ENCODE measurements around the gene EEF1G.
"Not testable (repeated sequence)": the region's sequence is repeated elsewhere in the genome, so short reads cannot be mapped to it uniquely, and the experiment has no call there.

The EEF1G gene

DNA sequence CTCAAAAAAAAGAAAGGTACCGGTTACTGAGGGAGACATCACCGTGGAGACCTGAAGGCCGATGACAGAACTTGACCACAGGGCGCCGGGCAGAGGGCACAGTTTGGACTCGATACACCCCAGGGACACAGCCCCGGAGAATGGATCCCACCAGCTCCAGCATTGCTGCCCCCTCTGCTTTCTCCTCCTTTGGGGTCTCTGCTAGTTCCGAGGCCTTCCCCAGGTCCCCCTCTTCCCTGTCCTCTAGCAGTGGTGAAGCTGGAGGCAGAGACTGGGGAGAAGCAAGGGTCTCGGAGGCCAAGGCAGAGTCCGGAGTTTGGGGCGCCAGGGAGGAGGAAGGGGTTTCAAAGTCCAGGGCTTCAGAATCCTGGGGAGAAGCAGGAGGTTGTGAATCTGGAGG is 4.8 kb upstream of the EEF1G start:
- no peak for DNase-seq (ENCODE audit: low read depth in 1 of 2, low spot score in 1 of 2)

DNA sequence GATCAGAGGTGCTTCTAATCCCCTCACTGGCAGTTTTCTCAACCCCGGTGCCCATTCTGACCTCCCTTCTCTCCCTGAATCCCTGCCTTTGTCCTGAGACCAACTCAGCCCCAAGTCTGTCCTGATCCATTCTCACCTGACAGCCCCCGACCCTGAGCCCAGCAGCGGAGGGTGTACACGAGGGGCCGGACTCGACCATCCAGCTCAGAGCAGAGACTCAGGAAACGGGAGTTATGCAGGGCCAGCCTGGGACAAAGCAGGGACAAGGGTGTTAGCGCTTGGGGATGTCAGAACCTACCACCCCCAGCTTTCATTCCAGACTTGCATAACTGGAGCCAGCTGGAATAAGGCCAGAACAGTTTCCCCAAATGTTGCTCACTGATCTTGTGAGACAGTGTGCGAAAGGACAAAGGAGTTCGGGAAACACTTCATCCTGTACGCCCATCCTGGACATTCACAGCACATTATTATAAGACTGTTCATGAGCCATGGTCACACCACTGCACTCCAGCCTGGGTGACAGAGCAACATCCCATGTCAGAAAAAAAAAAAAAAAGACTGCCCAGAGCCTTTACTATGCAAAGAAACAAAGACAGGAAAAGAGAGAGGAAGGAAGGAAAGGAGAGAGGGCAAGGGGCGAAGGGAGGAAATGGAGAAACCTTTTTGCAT is 3.5 kb upstream of the EEF1G start:
- DNase-seq (ENCODE audit: low read depth in 1 of 2, low spot score in 1 of 2) = no peak

DNA sequence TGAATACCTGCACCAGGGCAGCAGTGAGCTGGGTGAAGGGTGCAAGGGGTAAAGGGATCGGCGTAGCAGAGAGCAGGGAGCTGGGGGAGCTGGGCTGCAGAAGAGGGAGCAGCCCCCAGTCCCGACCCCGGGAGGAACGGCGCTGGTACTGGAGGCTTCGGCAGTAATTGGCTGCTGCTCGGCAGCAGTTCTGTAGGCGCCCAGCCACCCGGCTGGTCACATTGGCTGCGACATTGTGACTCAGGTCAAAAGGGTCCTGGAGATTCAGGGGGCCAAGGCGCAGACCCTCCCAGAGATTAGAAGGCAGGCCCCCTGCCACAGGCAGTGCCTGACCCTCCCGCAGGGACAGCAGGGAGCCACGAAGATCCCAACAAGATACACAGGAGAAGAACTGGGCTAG is 2.1 kb upstream of the EEF1G start:
- DNase-seq (ENCODE audit: low read depth in 1 of 2, low spot score in 1 of 2) = no peak

DNA sequence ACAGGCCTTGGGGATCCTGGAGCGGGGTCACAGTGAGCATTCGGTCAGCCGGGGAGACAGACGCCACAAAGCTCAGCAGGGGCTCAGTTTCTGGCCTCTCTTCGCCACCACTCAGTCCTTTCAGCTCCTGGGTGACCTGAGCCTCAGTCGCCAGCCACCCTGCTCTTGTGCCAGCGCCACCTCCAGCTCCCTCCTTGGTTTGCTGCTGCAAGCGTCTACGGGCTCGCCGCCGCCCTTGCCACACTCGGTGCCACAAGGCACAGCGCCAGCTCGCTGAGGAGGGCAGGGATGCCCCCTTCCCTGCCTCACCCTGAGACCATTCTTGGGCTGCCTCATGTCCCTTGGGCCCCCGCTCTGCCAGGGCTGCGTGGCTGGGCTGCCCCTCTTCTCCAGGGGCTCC is 1.5 kb upstream of the EEF1G start:
- no peak for DNase-seq (ENCODE audit: low read depth in 1 of 2, low spot score in 1 of 2)

DNA sequence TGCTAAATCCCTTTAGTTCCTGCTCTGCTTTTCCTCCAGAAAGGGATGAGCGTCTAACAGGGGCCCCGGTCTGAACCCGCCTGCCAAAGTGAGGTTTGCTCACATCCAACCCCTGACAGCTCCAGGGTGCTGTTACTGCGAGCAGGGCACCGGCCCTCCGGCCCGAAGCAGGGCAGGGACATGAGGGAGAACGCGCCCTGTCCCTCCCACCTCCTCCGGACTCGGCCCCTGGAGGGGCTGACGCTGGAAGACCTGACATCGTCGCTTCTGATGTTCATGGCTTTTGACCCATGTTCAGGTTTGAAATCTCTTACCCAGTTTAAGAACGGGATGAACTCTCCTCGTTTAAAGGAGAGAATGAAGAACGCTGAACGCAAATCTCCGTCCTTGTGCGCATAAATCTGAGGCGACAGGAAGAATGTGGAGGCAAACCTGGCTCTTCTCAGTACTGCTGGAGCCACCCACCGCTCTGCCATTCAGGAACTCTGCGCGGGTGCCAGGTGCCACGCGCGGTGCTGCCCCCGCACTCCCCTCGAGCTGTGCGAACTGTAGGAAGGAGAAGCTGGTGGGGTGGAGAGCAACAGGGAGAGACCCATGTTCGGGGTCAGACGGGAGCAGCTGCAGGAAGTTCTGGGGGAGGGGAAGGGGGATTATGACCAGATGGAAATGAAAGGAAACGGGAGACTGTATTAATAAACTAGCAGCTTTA is 826 bp upstream of the EEF1G start:
- no peak for DNase-seq (ENCODE audit: low read depth in 1 of 2, low spot score in 1 of 2)

DNA sequence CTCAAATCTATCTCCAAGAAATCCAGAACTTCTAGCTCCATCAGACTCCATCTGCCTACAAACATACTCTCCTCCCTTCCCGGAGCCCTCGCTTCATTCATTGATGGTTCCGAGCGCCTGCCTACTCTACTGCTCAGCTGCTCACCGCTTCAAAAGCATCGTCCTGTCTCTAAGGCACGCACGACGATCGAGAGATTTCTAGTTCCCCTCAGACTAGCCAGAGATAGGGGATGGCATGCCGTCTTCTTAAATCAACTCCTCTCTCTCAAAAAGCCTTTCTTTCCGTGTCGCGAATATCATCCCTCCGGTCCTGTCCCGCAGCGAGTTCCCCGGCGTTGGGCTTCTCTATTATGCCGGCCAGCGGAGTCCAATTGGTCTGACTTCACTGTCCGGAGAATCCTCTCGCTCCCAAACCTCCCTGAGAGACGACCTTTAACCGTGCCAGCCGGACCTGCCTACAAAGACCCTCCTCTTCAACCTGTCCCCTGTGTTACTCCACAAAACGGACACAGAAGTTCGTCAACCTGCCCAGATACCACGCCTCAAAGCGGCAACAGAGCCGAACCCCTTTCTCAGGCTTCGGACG is 592 bp downstream of the EEF1G start:
- no peak for DNase-seq (ENCODE audit: low read depth in 1 of 2, low spot score in 1 of 2)

DNA sequence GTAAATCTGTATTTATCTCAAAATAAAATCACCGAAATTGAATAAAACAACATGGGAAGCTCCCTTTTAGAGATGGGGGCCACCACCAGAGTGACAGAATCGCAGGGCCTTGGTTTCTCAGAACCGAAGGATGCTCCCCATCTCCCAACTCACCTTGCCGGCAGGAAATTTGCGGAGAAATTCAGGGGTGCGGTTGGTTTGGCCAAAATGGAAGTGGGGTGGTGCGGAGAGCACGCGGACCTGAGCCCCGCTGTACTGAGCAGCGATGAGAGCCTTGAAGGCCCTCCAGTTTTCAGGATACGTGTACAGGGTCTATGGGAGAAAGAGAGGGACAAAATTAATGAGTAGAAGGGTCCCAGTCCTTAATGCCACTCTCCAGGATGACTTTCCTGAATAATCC is 1.3 kb downstream of the EEF1G start:
- DNase-seq (ENCODE audit: low read depth in 1 of 2, low spot score in 1 of 2) = no peak

DNA sequence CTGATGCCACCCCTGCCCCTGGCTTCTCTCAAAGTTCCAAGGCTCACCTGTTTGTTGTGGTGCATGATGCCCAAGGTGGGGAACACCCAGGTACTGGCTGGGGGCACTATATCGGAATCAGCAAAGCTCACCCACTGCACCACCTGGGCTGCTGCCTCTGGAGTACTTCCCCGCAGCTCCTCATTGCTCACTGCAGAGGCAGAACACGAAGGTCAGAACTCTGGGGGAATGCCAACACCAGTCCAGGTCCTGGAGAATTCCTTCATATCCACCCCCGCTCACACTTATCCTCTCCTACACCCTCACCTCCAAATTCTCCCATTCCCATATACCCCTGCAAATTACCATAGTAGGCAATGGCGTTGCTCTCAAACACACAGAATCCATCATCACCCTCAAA is 2.2 kb downstream of the EEF1G start:
- not testable (repeated sequence) for DNase-seq (ENCODE audit: low read depth in 1 of 2, low spot score in 1 of 2)

DNA sequence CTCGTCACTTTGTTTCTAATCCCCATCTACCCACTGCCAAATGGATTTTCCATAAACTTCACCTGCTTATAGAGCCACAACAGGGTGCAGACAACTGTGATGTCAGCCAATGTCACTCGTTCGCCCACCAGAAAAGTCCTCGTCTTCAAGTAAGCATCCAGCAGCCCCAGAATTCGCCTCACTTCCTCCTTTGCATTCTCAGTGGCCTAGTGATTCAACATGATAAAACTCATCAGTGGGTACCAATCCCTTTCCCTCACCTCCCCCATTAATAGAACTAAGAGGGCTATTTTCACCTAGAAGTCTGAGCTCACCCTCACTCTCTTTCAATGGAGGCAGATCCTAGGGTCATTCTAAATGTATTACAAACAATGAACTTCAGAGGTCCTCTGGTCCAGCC is 2.8 kb downstream of the EEF1G start:
- DNase-seq (ENCODE audit: low read depth in 1 of 2, low spot score in 1 of 2) = not testable (repeated sequence)

DNA sequence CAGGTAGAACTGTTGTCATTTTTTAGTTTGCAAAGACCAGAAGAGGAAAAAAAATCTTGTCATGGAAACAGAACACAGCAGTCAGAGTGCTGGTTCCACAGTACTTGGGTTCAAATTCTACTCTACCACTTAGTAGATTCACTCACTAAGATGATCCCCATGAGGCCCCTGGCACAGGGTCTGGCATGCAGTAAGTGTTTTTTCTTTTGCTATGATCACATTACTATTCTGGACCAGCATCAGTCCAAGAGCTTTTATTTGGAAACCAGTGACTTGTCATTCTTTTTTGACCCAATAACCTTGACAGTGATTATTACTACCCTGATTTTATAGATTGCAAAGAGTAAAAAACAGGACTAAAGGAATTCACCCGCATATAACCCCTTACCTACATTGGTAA is 4.1 kb downstream of the EEF1G start:
- no peak for DNase-seq (ENCODE audit: low read depth in 1 of 2, low spot score in 1 of 2)

DNA sequence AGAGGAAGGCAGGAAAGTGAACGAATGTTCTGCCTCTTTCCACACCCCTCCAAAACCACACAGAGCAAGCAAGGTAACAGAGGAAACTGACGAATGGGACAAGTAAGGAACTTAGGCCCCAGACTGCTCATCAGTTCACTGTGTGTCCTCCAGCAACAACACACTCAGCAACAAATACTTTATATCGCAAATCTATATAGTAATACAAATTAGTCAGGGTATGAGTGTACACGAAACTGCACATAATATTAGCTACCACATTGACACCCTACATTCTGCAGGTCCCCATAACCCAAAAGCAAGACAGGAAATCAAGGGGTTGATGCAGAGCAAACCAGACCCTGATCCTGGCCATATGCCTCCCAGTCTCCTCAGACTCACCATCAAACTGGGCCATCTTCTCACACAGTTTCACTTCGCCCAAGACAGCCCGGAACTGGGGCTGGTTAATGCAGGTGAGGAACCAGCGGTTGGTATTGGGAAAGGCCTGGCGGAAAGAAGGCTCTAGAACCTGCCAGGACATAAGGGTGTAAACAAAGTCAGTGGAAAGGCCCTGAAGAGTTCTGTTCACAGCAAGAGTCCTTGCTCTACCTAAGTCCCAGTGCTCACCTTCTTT is 6.6 kb downstream of the EEF1G start:
- no peak for DNase-seq (ENCODE audit: low read depth in 1 of 2, low spot score in 1 of 2)

DNA sequence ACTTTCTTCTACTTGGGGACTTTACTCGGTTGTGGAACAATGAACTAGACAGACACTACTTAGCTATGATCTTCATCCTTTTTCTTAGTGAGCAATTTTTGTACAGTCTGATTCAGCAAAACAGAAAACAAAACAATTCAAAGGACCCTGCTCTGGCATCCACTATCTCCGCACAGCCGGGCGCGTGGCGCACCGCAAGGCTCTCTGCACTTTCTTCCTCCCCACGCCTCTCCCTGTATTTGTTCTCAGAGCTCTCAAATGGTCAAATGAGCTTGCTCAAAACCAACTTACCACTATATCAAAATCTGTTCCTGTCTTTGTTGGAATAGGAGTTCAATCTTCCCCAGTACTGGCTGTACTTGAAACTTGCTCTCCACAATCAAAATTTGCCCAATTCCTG is 7.4 kb downstream of the EEF1G start:
- no peak for DNase-seq (ENCODE audit: low read depth in 1 of 2, low spot score in 1 of 2)

DNA sequence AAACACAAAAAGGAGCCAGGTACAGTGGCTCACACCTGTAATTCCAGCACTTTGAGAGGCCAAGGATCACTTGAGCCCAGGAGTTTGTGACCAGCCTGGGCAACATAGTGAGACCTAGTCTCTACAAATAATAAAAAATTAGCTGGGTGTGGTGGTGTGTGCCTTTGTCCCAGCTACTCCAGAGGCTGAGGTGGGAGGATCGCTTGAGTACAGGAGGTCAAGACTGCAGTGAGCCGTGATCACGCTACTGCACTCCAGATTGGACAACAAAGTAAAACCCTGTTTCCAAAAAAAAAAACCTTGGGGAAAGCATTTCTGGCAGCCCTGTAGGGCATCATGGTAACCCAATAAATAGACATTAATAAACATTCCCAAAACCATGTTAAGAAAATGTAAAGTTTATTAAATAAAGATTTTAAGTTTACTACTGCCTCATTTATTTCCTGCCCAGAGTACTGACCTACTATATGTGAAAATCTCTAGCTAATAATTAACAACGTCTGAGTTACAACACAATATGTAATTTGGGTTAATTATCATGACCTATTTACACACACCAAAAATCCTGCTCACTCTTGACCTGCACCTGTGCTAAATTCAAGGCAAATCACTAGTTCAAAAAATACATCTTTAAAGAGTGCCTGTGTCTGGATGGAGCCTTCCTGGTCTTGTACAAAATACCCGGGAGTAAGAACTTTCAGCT is 8.4 kb downstream of the EEF1G start:
- no peak for DNase-seq (ENCODE audit: low read depth in 1 of 2, low spot score in 1 of 2)

DNA sequence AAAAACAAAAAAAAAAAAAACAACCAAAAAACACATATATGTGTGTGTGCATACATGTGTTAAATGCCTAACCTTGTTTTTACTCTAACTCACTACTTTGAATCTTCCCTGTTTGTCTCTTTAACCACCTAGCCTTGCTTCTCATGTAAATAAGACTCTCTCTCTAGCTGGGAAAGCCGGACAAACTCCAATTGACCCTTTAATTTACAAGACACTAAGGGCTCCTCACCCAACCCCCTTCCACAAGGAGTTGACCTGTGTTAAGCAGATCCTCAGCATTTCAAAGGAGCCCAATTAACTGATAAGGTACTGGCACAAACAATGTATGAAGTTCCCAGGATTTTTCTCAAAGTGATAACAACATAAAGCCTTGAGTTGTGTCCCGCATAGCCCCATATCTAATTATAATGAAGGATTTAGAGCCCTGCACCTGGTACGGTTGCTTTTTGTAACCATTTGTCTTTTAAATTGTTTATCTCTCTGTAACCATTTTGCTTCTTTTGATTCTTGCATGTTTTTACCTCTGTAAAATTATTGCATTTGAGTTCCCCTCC is 11.9 kb downstream of the EEF1G start:
- DNase-seq (ENCODE audit: low read depth in 1 of 2, low spot score in 1 of 2) = not testable (repeated sequence)

DNA sequence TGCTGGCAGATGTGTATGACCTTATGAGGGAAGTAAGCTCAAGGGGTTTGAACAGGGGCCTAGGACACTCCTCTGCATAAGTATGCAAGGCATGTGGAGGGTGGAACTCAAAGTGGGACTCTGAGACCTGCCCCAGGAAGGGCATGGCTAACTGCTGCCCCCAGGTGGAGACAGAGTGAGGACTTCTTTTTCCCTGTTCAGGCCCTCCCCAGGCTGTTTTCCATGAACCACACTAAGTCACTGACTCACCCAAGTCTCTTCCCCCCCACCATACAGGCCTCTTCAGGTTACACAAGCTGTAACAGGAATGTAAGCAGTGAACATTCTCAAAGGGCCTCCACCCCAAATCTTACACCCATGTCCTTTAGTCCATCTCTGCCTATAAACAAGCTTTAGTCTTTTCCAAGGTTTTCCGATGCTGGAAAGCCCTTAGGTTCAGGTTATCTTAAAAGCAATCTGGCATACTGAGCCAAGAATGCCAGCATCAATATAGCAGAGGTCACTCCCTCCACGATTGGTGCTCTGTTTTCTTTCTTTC is 13.1 kb downstream of the EEF1G start:
- DNase-seq (ENCODE audit: low read depth in 1 of 2, low spot score in 1 of 2) = peak; percentile 46 to 70

DNA sequence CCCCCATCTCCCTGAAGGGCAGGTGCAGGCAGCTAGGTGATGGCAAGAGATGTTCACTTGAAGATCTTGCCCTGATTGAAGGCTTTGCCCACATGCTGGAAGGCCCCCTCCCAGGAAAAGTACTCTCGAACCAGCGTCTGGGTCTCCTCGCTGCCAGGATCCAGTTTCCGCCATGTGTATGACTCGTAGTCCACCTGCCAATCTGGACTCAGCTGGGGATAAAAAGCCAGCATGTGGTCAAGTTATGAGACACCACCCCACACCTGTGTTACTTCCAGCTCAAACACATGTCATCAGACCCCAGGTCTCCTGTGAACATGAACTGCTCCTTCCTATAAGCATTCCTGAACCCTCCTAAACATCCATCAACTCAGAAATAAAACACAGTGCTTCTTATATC is 14.1 kb downstream of the EEF1G start:
- DNase-seq (ENCODE audit: low read depth in 1 of 2, low spot score in 1 of 2) = not testable (repeated sequence)

DNA sequence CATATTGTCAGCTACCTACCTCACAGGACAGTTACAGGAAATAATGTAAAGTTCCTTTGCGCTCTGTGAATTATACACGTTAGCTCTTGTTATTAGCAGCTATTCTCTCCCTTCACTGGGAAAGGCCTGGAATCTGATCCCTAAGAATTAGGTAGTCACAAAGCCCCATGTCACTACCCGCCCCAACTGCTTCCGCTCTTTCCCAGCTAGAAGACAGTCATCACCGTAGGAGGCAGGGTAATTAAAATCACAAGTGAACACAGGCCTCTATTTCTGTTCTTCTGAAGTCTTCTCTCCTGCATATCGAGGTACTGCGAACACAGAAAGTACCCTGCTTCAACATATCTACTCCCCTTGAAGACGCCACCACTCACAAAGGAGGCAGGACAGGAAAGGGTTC is 14.5 kb downstream of the EEF1G start:
- no peak for DNase-seq (ENCODE audit: low read depth in 1 of 2, low spot score in 1 of 2)

DNA sequence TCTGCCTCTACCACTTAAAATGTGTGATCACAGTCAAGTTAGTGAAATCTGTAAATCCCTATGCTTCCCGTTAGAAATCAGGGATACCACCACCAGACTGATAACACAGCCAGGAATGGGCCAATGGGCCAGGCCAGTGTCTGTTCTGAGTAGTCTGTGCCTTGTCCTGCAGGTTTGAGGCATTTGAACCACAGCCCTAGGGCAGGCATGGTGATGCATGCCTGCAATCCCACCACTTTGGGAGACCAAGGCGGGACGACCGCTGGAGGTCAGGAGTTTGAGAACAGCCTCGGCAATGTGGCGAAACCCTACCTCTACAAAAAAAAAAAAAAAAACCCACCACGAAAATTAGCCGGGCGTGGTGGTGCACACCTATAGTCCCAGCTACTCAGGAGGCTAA is 15.0 kb downstream of the EEF1G start:
- no peak for DNase-seq (ENCODE audit: low read depth in 1 of 2, low spot score in 1 of 2)

DNA sequence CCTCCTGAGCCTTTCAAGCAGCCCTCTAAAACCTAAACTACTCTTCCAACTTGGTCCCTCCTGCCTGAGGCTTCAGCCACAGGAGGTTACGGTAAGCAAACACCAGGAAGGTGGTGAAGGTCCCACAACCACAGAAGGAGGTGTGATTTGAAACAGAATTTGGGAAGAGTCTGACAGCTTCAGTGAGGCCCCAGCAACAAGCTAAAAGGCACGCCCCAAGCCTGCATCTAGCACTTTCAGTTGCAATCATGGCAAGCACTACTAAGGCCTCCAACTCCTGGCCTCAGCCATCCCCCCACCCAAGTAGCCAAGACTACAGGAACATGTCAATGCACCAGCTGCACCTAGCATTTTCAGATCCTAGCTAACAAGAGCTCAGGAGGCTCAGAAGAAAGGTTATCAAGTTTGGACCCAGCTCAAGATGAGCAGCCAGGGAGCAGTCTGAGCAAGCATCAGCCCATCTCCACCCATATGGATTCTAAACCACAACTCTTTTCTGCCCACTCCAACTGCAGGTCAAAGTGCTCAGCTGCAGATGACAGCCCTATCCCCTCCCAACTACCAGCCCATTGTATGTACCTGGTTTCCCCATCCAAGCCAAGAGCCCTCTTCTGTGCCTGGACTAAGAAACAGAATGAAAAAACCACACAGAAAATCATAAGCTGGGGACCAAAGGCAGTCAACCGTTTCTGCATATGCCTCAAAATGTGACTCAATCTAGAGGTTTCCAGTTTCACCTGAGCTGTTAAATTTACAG is 16.6 kb downstream of the EEF1G start:
- DNase-seq (ENCODE audit: low read depth in 1 of 2, low spot score in 1 of 2) = no peak
